H9 (cell line): Measurements from ENCODE around the gene OR2L2. TPM values are rescaled to one million over a fixed set of nuclear protein-coding genes. Genes with fewer than 3 reads are reported as not detected.

Experiments
- DNase-seq: peaks from one replicate; pipeline ENCODE4 v3.0.0-alpha.2; 2017
- H2AFZ ChIP-seq: one replicate; pipeline ENCODE4 v1.6.1; 2013; ENCODE audit warnings: mild to moderate bottlenecking, low read length, control low read depth, moderate library complexity
- H2AK5ac ChIP-seq: 2 replicates; pipeline ENCODE4 v1.6.1; 2013; ENCODE audit warnings: low read length, control low read depth, mixed read lengths; ENCODE audit not compliant: insufficient read length
- H2BK120ac ChIP-seq: one replicate; pipeline ENCODE4 v1.6.1; 2013; ENCODE audit warnings: low read depth, mild to moderate bottlenecking, low read length, control low read depth, inconsistent platforms; ENCODE audit not compliant: poor library complexity, severe bottlenecking
- H2BK12ac ChIP-seq: 2 replicates; pipeline ENCODE4 v1.6.1; 2013; ENCODE audit warnings: low read length, control low read depth, mixed read lengths, low read depth; ENCODE audit not compliant: insufficient read length
- H2BK15ac ChIP-seq: 2 replicates; pipeline ENCODE4 v1.6.1; 2013; ENCODE audit warnings: low read depth, low read length, control low read depth
- H2BK20ac ChIP-seq: one replicate; pipeline ENCODE4 v1.6.1; 2013; ENCODE audit warnings: low read depth, mild to moderate bottlenecking, low read length, control low read depth, inconsistent platforms; ENCODE audit not compliant: poor library complexity, severe bottlenecking
- H2BK5ac ChIP-seq: 2 replicates; pipeline ENCODE4 v1.6.1; 2013; ENCODE audit warnings: low read length, control low read depth, mixed read lengths; ENCODE audit not compliant: insufficient read length
- H3K14ac ChIP-seq: 2 replicates; pipeline ENCODE4 v1.6.1; 2013; ENCODE audit warnings: low read length, control low read depth; ENCODE audit not compliant: insufficient read depth
- H3K18ac ChIP-seq: 2 replicates; pipeline ENCODE4 v1.6.1; 2013; ENCODE audit warnings: low read depth, mild to moderate bottlenecking, mixed read lengths, low read length, control low read depth; ENCODE audit not compliant: insufficient read length
- H3K23ac ChIP-seq: 2 replicates; pipeline ENCODE4 v1.6.1; 2013; ENCODE audit warnings: low read length, control low read depth, mixed read lengths, low read depth; ENCODE audit not compliant: insufficient read length
- H3K23me2 ChIP-seq: 2 replicates; pipeline ENCODE4 v1.6.1; 2013; ENCODE audit warnings: low read depth, mild to moderate bottlenecking, mixed read lengths, low read length, control low read depth; ENCODE audit not compliant: insufficient read length, poor library complexity, severe bottlenecking
- H3K27ac ChIP-seq: 2 replicates; pipeline ENCODE4 v1.5.1; 2013; ENCODE audit warnings: low read length, control low read depth, mixed read lengths, low read depth; ENCODE audit not compliant: insufficient read length
- H3K27me3 ChIP-seq: 2 replicates; pipeline ENCODE4 v1.6.1; 2013; ENCODE audit warnings: low read length, control low read depth, inconsistent platforms; ENCODE audit not compliant: insufficient read depth
- H3K4ac ChIP-seq: 2 replicates; pipeline ENCODE4 v1.6.1; 2013; ENCODE audit warnings: low read depth, mild to moderate bottlenecking, control low read depth, inconsistent platforms, low read length, moderate library complexity
- H3K4me1 ChIP-seq: 2 replicates; pipeline ENCODE4 v1.6.1; 2013; ENCODE audit warnings: low read length, control low read depth, inconsistent platforms; ENCODE audit not compliant: insufficient read depth
- H3K4me2 ChIP-seq: 2 replicates; pipeline ENCODE4 v1.6.1; 2013; ENCODE audit warnings: low read length, control low read depth, mixed read lengths; ENCODE audit not compliant: insufficient read length, insufficient read depth
- H3K56ac ChIP-seq: 2 replicates; pipeline ENCODE4 v1.6.1; 2013; ENCODE audit warnings: low read depth, mild to moderate bottlenecking, mixed read lengths, low read length, control low read depth; ENCODE audit not compliant: insufficient read length
- H3K79me1 ChIP-seq: 2 replicates; pipeline ENCODE4 v1.6.1; 2013; ENCODE audit warnings: low read depth, mild to moderate bottlenecking, moderate library complexity, low read length, control low read depth, inconsistent platforms; ENCODE audit not compliant: insufficient read depth, poor library complexity, severe bottlenecking
- H3K79me2 ChIP-seq: 2 replicates; pipeline ENCODE4 v1.6.1; 2013; ENCODE audit warnings: low read length, control low read depth, inconsistent platforms; ENCODE audit not compliant: insufficient read depth
- H3K9ac ChIP-seq: 2 replicates; pipeline ENCODE4 v1.6.1; 2013; ENCODE audit warnings: low read length, control low read depth, mixed read lengths; ENCODE audit not compliant: insufficient read length; ENCODE audit errors: extremely low read depth
- H3K9me3 ChIP-seq: one replicate; pipeline ENCODE4 v1.6.1; 2013; ENCODE audit warnings: low read depth, low read length, inconsistent platforms; ENCODE audit not compliant: control insufficient read depth
- H3T11ph ChIP-seq: one replicate; pipeline ENCODE4 v1.6.1; 2013; ENCODE audit warnings: mild to moderate bottlenecking, low read length, control low read depth, inconsistent platforms
- H4K20me1 ChIP-seq: one replicate; pipeline ENCODE4 v1.6.1; 2013; ENCODE audit not compliant: control insufficient read depth, insufficient read length, insufficient read depth
- H4K5ac ChIP-seq: 2 replicates; pipeline ENCODE4 v1.6.1; 2013; ENCODE audit warnings: low read depth, mild to moderate bottlenecking, mixed read lengths, low read length, control low read depth; ENCODE audit not compliant: insufficient read length
- H4K8ac ChIP-seq: replicated peaks from 2 replicates; pipeline ENCODE4 v1.6.1; 2013; ENCODE audit warnings: low read length, control low read depth, mixed read lengths, low read depth; ENCODE audit not compliant: insufficient read length
- H4K91ac ChIP-seq: 2 replicates; pipeline ENCODE4 v1.6.1; 2013; ENCODE audit warnings: low read depth, mild to moderate bottlenecking, moderate library complexity, mixed read lengths, low read length, control low read depth; ENCODE audit not compliant: insufficient read length
- H3K27ac Mint-ChIP-seq, 3 experiments: 2 replicates in 2 of 3; 3 replicates in 1 of 3; pipeline ENCODE4 v1.8.0; 2020 to 2021; ENCODE audit warnings: mixed read lengths in 3 of 3, mild to moderate bottlenecking in 1 of 3, moderate library complexity in 1 of 3
- H3K27me3 Mint-ChIP-seq: 2 replicates; pipeline ENCODE4 v1.8.0; 2021; ENCODE audit warnings: low read depth, mild to moderate bottlenecking, moderate library complexity, mixed read lengths
- H3K36me3 Mint-ChIP-seq, 3 experiments: 2 replicates in 2 of 3; 3 replicates in 1 of 3; pipeline ENCODE4 v1.8.0; 2020 to 2021; ENCODE audit warnings: low read depth in 3 of 3, mixed read lengths in 3 of 3; ENCODE audit not compliant: insufficient read depth in 1 of 3
- H3K4me1 Mint-ChIP-seq, 2 experiments: 2 replicates each; pipeline ENCODE4 v1.8.0; 2020; ENCODE audit warnings: mixed read lengths in 2 of 2
- H3K4me3 Mint-ChIP-seq, 2 experiments: 2 replicates in 1 of 2; 3 replicates in 1 of 2; pipeline ENCODE4 v1.8.0; 2020 to 2021; ENCODE audit warnings: mild to moderate bottlenecking in 2 of 2, mixed read lengths in 2 of 2, moderate library complexity in 1 of 2
- H3K9me3 Mint-ChIP-seq, 2 experiments: 2 replicates in 1 of 2; 3 replicates in 1 of 2; pipeline ENCODE4 v1.8.0; 2020; ENCODE audit warnings: mild to moderate bottlenecking in 2 of 2, mixed read lengths in 2 of 2, moderate library complexity in 1 of 2
- WGBS: extraction: QIAGEN DNeasy Blood & Tissue Kit; methylation state at CpG from one replicate; pipeline ENCODE4 v1.1.7; 2013; ENCODE audit warnings: missing lambda C conversion rate, low lambda C conversion rate, mixed read lengths; ENCODE audit not compliant: insufficient read length; ENCODE audit errors: extremely low coverage; 5-methylcytosine and 5-hydroxymethylcytosine counted together
- total RNA-seq: library from RNA; stranded (reverse); gene quantifications from 2 replicates; pipeline ENCODE4 v1.2.1, GENCODE V29; 2021
- TF ChIP-seq, protein P1 (sequence below): fragments of 200-600 bp; sonication (generic); conservative IDR thresholded peaks from 3 replicates; pipeline ENCODE4 v1.8.0; 2021; ENCODE audit warnings: antibody characterized with exemption, mild to moderate bottlenecking

OR2L2 gene
- total RNA-seq, 1 experiment from 2014 or later, result not detected

DNA sequence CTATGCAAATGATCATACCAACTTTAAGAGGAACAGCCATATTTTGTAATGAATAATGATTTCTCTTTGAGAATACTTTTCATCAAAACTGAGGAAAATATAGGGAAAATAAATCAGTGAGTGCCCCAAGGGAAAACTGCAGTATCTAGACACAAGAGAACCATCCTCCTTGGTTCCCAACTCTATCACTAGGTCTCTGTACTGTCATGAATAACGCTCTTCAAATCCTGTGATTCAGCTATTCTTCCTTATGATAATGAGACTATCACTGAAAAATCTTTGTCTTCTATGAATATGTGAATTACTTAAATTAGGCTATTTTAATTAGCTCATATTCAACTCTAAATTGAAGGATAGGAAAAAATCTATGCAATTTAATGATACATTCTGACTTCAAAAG lies 14.1 kb upstream of the OR2L2 start:
- H2BK20ac ChIP-seq, result no peak overlapping the region
- H3K79me1 ChIP-seq, result no peaks in the 10 kb centered on the region
- H3K14ac ChIP-seq, result no peak overlapping the region
- H3K4me1 ChIP-seq, result no peaks in the 10 kb centered on the region
- no peaks in the 10 kb centered on the region for H3K27me3 ChIP-seq
- H4K5ac ChIP-seq, result no peak overlapping the region
- H2BK12ac ChIP-seq, result no peak overlapping the region
- H3K27ac ChIP-seq, result no peak overlapping the region
- H3K23me2 ChIP-seq, result no peaks in the 10 kb centered on the region
- H3K9me3 ChIP-seq, result peaks cover 63% of the 10 kb centered on the region
- no peak overlapping the region for H2AK5ac ChIP-seq
- H3K56ac ChIP-seq, result no peak overlapping the region
- no peak overlapping the region for H3K18ac ChIP-seq
- H3K9ac ChIP-seq, result no peak overlapping the region
- TF ChIP-seq, protein P1, sequence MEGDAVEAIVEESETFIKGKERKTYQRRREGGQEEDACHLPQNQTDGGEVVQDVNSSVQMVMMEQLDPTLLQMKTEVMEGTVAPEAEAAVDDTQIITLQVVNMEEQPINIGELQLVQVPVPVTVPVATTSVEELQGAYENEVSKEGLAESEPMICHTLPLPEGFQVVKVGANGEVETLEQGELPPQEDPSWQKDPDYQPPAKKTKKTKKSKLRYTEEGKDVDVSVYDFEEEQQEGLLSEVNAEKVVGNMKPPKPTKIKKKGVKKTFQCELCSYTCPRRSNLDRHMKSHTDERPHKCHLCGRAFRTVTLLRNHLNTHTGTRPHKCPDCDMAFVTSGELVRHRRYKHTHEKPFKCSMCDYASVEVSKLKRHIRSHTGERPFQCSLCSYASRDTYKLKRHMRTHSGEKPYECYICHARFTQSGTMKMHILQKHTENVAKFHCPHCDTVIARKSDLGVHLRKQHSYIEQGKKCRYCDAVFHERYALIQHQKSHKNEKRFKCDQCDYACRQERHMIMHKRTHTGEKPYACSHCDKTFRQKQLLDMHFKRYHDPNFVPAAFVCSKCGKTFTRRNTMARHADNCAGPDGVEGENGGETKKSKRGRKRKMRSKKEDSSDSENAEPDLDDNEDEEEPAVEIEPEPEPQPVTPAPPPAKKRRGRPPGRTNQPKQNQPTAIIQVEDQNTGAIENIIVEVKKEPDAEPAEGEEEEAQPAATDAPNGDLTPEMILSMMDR, result no peak
- Mint-ChIP-seq H3K27me3 (no peaks in the 10 kb centered on the region; the same call in 1 of the 2 replicates), H3K36me3 (peaks cover 0 to 18% (median 2%) of the 10 kb centered on the region in 3 experiments; a peak in 3 of 7 replicates), H3K4me1 (no peaks in the 10 kb centered on the region), H3K9me3 (peaks cover 72 to 75% of the 10 kb centered on the region in 2 experiments), H3K27ac (no peak overlapping the region), H3K4me3 (no peak overlapping the region)
- no peak overlapping the region for H2BK120ac ChIP-seq
- WGBS, result no CpG with 5 or more reads among the region's 1 CpG
- no peak overlapping the region for H3K23ac ChIP-seq
- H2BK15ac ChIP-seq, result no peak overlapping the region
- no peak overlapping the region for H3T11ph ChIP-seq
- no peaks in the 10 kb centered on the region for H3K79me2 ChIP-seq
- H4K20me1 ChIP-seq, result no peaks in the 10 kb centered on the region
- DNase-seq, result no peak
- no peak overlapping the region for H4K91ac ChIP-seq
- no peak overlapping the region for H2AFZ ChIP-seq
- no peak overlapping the region for H2BK5ac ChIP-seq
- no peak overlapping the region for H4K8ac ChIP-seq
- H3K4me2 ChIP-seq, result no peak overlapping the region
- no peak overlapping the region for H3K4ac ChIP-seq
